ENCODE results near the gene PLXNB3. TPM values are rescaled to one million over a fixed set of nuclear protein-coding genes. Genes with fewer than 3 reads are reported as not detected.

PLXNB3 gene
- total and polyA plus RNA-seq, 4 donors, result 0.11 to 0.69 (median 0.46) TPM

DNA sequence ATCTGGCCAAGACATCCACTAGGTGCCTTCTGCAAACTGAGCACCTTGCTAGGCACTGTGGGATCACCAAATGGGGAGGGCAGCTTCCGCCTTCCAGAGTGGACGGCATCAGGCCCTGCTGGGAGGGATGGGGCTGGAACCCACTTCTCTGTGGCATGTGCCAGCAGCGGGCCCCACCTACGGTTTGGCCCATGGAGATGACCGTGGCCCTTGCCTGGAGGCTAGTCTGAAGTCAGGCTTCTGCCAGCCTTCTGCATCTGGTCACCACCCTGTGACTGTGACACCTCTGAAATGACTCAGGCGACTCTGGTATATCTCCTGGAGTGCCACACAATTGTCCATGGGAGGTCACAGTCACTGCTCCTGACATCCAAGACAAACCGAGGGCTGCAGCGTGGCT is 37.6 kb downstream of the PLXNB3 start:
- Histone ChIP-seq H3K4me1 (ENCODE audit: control insufficient read depth in 4 of 4, insufficient read depth in 4 of 4, low read length in 3 of 4) (peaks cover 0 to 3% (median 0%) of the 10 kb centered on the region in 4 donors), H3K9me3 (ENCODE audit: control insufficient read depth in 4 of 4, low read length in 3 of 4) (peaks cover 0 to 3% (median 0%) of the 10 kb centered on the region in 4 donors), H3K27me3 (ENCODE audit: control insufficient read depth in 4 of 4, insufficient read depth in 4 of 4, low read length in 3 of 4) (no peaks in the 10 kb centered on the region), H3K9ac (ENCODE audit: low read depth in 1 of 2, low read length in 2 of 2) (no peak overlapping the region), H3K4me3 (ENCODE audit: low read depth in 1 of 3, low read length in 3 of 3) (no peak overlapping the region), H3K27ac (ENCODE audit: low read depth in 1 of 2, low read length in 2 of 2) (no peak overlapping the region), H3K36me3 (ENCODE audit: control insufficient read depth in 4 of 4, insufficient read depth in 3 of 4, low read depth in 1 of 4, low read length in 3 of 4) (peaks cover 0 to 16% (median 4%) of the 10 kb centered on the region in 4 donors)
- no peak for DNase-seq (ENCODE audit: low spot score)
- 89% methylated on average over 8 of the region's 8 CpGs for WGBS
- TF ChIP-seq HNF4G (IDR thresholded peaks at IDR 0.05) (no peak), HNF4A (conservative IDR thresholded peaks at IDR 0.05) (no peak), RAD21 (IDR thresholded peaks at IDR 0.05) (no peak), FOXA2 (IDR thresholded peaks at IDR 0.05) (no peak), REST (IDR thresholded peaks at IDR 0.05) (no peak), YY1 (IDR thresholded peaks at IDR 0.05) (no peak), ATF3 (IDR thresholded peaks at IDR 0.05) (no peak), GABPA (IDR thresholded peaks at IDR 0.05 in 1 of 2, conservative IDR thresholded peaks at IDR 0.05 in 1 of 2) (no peak), RXRA (IDR thresholded peaks at IDR 0.05) (no peak), CTCF (IDR thresholded peaks at IDR 0.05; ENCODE audit: low read depth, low read length, missing input control) (no peak), JUND (IDR thresholded peaks at IDR 0.05) (no peak), FOXA1 (IDR thresholded peaks at IDR 0.05) (no peak)

GRCh38 chrX:153802513-153803045 is 38.5 kb downstream of the PLXNB3 start:
- no peak overlapping the region for H3K27ac ChIP-seq (ENCODE audit: low read depth in 1 of 2, low read length in 2 of 2)
- H3K36me3 ChIP-seq (ENCODE audit: control insufficient read depth in 4 of 4, insufficient read depth in 3 of 4, low read depth in 1 of 4, low read length in 3 of 4), result peaks cover 0 to 10% (median 2%) of the 10 kb centered on the region in 4 donors
- WGBS, result 75% methylated on average over 14 of the region's 14 CpGs
- no peaks in the 10 kb centered on the region for H3K27me3 ChIP-seq (ENCODE audit: control insufficient read depth in 4 of 4, insufficient read depth in 4 of 4, low read length in 3 of 4)
- H3K4me1 ChIP-seq (ENCODE audit: control insufficient read depth in 4 of 4, insufficient read depth in 4 of 4, low read length in 3 of 4), result no peaks in the 10 kb centered on the region
- no peak overlapping the region for H3K9ac ChIP-seq (ENCODE audit: low read depth in 1 of 2, low read length in 2 of 2)
- no peaks in the 10 kb centered on the region for H3K9me3 ChIP-seq (ENCODE audit: control insufficient read depth in 4 of 4, low read length in 3 of 4)
- H3K4me3 ChIP-seq (ENCODE audit: low read depth in 1 of 3, low read length in 3 of 3), result no peak overlapping the region
- no peak for TF ChIP-seq RAD21 (IDR thresholded peaks at IDR 0.05)
- no peak for TF ChIP-seq FOXA2 (IDR thresholded peaks at IDR 0.05)
- TF ChIP-seq MAX (IDR thresholded peaks at IDR 0.05), result no peak
- no peak for TF ChIP-seq FOXA1 (IDR thresholded peaks at IDR 0.05)
- TF ChIP-seq CTCF (IDR thresholded peaks at IDR 0.05; ENCODE audit: low read depth, low read length, missing input control), result no peak
- DNase-seq (ENCODE audit: low spot score), result no peak
